ENCODE data around the gene POLA2.
"Not testable (repeated sequence)": the region's sequence is repeated elsewhere in the genome, so short reads cannot be mapped to it uniquely, and the experiment has no call there.

POLA2 gene

DNA sequence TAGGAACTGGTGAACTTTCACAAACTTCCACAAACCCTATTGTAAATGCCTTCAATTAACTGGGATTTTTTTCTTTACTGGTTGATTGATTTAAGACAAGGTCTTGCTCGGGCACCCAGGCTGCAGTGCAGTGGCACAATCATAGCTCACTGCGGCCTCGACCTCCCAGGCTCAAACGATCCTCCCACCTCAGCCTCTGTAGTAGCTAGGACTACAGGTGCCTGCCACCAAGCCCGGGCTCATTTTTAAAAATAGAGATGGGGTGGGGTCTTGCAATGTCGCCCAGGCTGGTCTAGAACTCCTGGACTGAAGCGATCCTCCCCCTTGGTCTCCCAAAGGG lies 35.7 kb upstream of the POLA2 start:
- ATAC-seq: peak; percentile 39
- Mint-ChIP-seq H3K4me3 (peak overlapping the region; percentile 82 to 86), H3K9me3 (no peaks in the 10 kb centered on the region), H3K27ac (no peak overlapping the region), H3K27me3 (peaks cover 32% of the 10 kb centered on the region), H3K4me1 (peaks cover 22% of the 10 kb centered on the region)
- DNase-seq: no peak

DNA sequence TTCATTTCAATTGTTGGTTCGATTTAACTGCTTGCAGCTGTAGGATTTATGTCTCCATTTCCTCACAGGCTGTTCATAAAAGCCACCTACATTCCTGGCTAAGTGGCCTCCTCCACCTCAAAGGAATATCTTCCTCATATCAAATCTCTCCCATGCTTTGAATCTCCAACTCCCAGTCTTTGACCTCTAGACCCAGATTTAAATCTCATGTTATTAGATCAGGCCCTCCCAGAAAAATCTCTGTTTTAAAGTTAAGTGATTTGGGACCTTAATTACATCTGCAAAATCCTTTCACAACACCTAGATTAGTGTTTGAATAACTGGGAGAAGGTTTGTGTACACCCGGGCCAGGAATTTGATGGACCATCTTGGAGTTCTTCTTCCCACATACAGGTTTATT lies 33.9 kb upstream of the POLA2 start:
- Mint-ChIP-seq H3K27ac (no peak overlapping the region), H3K4me1 (peaks cover 22% of the 10 kb centered on the region), H3K27me3 (peaks cover 32% of the 10 kb centered on the region), H3K9me3 (no peaks in the 10 kb centered on the region), H3K4me3 (no peak overlapping the region)
- DNase-seq: no peak
- ATAC-seq: no peak

DNA sequence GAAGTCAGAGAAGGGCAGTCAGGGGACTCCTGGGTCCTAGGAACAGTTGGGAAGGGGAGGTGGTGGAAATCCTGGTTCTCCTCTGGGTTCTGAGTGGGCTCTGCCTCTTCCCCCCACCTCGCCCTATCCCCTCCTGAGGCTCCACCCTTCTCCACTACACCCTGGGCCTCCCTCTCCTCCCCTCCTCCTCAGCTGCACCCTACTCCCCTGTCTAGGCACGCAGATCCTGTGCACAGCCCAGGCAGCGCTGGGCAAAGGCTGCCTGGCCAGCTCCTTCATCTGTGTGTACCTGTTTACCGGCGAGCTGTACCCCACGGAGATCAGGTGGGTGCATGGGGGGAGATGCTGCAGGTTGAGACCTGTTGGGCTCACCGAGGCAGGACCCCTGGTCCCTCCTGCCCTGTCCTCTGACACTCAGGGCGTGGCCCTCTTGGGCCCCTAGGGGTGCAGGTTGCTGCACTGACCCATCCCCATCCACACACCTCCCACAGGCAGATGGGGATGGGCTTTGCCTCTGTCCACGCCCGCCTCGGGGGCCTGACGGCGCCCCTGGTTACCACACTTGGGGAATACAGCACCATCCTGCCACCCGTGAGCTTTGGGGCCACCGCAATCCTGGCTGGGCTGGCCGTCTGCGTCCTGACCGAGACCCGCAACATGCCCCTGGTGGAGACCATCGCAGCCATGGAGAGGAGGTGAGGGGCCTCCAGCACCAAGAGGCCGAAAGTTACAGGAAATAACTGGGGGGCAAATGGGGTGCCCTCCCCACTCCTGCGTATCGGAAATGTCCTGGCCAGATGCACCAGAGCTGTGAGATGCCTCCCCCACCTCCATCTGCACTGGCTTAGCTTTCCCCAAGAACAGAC lies 25.3 kb upstream of the POLA2 start:
- Mint-ChIP-seq H3K27me3 (peaks cover 6% of the 10 kb centered on the region), H3K4me3 (no peak overlapping the region), H3K4me1 (no peaks in the 10 kb centered on the region), H3K9me3 (no peaks in the 10 kb centered on the region), H3K27ac (no peak overlapping the region)
- no peak for ATAC-seq
- no peak for DNase-seq

DNA sequence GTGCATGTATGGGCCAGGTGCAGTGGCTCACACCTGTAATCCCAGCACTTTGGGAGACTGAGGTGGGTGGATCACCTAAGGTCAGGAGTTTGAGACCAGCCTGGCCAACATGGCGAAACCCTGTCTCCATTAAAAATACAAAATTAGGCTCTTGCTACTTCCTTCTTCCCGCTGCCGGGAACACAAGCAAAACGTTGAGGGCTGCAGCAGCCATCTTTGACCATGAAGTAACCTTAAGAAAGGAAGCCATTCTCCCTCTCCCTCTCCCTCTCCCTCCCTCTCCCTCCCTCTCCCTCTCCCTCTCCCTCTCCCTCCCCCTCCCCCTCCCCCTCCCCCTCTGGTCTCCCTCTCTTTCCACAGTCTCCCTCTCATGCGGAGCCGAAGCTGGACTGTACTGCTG lies 23.5 kb upstream of the POLA2 start:
- H3K9me3 Mint-ChIP-seq: peaks cover 7 to 16% of the 10 kb centered on the region in 2 donors
- not testable (repeated sequence) for H3K4me3 Mint-ChIP-seq, H3K27ac Mint-ChIP-seq, H3K27me3 Mint-ChIP-seq, H3K4me1 Mint-ChIP-seq, ATAC-seq, DNase-seq

DNA sequence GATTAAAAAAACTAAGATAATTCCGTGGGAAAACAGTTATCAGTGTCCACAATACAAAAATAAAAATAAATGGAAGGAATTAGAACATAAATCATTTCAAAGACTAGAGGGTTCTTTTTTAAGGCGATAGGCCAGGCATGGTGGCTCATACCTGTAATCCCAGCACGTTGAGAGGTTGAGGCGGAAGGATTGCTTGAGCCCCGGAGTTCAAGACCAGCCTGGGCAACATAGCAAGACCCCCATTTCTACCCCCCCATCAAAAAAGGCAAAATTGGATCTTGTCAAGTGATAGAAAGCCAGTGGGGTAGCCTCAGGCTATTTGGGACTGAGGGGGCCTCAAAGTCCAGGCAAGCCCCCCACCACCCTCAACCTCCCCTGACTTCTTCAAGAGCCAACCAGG lies 20.6 kb upstream of the POLA2 start:
- DNase-seq (no peak), ATAC-seq (no peak)
- H3K4me3 Mint-ChIP-seq: no peak overlapping the region
- H3K4me1 Mint-ChIP-seq: no peaks in the 10 kb centered on the region
- peaks cover 6% of the 10 kb centered on the region for H3K27me3 Mint-ChIP-seq
- H3K9me3 Mint-ChIP-seq: peaks cover 7 to 16% of the 10 kb centered on the region in 2 donors
- no peak overlapping the region for H3K27ac Mint-ChIP-seq

DNA sequence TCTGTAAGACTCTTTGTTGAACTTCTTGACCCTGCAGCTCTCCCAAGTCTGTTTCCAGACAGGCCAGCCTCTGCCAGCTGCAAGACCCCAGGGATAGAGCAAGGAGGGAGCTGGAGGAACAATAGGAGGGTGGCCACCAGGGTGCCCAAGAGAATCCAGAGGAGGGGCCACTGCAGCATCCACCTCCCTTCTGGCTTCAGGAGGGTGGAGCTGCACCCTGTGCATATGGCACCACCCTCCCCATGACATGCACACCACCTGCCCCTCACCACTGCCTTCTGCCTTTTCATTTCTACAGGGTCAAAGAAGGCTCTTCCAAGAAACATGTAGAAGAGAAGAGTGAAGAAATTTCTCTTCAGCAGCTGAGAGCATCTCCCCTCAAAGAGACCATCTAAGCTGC lies 20.1 kb upstream of the POLA2 start:
- no peak for DNase-seq
- Mint-ChIP-seq H3K27me3 (peaks cover 3% of the 10 kb centered on the region), H3K27ac (no peak overlapping the region), H3K4me1 (no peaks in the 10 kb centered on the region), H3K4me3 (no peak overlapping the region), H3K9me3 (peaks cover 7 to 16% of the 10 kb centered on the region in 2 donors)
- no peak for ATAC-seq

DNA sequence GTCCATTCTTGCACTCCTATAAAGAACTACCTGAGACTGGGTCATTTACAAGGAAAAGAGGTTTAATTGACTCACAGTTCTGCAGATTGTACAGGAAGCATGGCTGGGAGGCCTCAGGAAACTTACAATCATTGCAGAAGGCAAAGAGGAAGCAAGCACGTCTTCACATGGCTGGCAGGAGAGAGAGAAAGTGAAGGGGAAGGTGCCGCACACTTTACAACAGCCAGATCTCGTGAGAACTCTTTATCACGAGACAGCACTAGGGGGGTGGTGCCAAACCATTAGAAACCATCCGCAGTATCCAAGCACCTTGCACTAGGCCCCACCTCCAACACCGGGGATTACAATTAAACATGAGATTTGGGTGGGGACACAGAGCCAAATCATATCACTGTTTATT lies 19.4 kb upstream of the POLA2 start:
- Mint-ChIP-seq H3K4me3 (no peak overlapping the region), H3K9me3 (peaks cover 7 to 16% of the 10 kb centered on the region in 2 donors), H3K4me1 (no peaks in the 10 kb centered on the region), H3K27me3 (no peaks in the 10 kb centered on the region), H3K27ac (no peak overlapping the region)
- DNase-seq: no peak
- ATAC-seq: no peak

DNA sequence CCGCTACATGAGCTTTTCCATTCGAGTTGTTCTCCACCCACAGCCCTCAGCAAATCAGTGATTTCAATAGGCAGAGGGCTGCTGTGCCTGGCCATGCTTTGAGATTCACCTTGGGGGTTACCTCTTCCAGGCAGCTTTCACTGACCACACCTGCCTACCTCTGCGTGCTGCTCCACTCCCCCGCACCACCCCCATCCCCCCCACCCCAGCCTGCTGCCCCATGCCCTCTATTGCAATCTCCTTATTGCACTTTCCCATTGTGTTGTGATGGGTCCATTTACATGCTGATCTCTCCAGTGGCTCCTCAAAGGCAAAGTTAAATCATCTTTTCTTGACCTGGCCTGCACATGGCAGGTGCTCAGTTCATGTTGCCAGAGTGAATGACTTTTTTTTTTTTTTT lies 18.0 kb upstream of the POLA2 start:
- no peaks in the 10 kb centered on the region for H3K4me1 Mint-ChIP-seq
- DNase-seq: no peak
- H3K27ac Mint-ChIP-seq: no peak overlapping the region
- H3K4me3 Mint-ChIP-seq: no peak overlapping the region
- no peaks in the 10 kb centered on the region for H3K27me3 Mint-ChIP-seq
- no peak for ATAC-seq
- H3K9me3 Mint-ChIP-seq: peaks cover 7 to 16% of the 10 kb centered on the region in 2 donors

DNA sequence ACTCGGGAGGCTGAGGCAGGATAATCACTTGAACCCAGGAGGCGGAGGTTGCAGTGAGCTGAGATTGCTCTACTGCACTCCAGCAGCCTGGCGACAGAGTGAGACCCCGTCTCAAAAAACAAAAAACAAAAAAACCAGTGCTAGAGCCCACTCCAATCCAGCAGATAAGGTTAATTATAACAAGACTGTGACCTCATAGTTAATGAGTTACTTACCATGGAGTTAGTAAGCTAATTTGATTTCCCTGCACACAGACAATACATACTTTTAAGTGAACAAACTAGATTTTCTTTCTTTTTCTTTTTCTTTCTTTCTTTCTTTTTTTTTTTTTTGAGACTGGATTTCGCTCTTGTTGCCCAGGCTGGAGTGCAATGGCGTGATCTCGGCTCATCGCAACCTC lies 16.7 kb upstream of the POLA2 start:
- not testable (repeated sequence) for H3K27ac Mint-ChIP-seq, H3K4me1 Mint-ChIP-seq, H3K4me3 Mint-ChIP-seq, DNase-seq, H3K27me3 Mint-ChIP-seq, ATAC-seq
- peaks cover 7 to 16% of the 10 kb centered on the region in 2 donors for H3K9me3 Mint-ChIP-seq

DNA sequence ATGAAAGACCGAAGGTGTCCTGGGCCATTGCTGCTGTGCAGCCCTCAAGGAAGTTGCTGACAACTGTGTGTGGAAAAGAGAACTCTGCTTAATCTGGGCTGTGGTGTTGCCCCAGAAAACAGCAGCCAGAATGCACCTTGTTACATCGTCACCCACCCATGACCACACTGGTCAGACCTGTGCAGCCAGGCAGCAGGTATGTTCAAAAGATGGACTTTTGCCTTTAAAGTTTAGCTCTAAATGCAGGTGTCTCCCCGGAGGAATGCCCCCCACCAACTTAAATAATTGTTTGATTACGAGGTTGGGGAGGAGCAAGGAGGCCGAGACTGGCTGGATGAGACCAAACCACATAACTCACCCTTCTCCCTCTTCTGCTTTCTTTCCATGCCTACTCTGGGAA lies 15.3 kb upstream of the POLA2 start:
- DNase-seq (no peak), ATAC-seq (no peak)
- H3K4me1 Mint-ChIP-seq: no peaks in the 10 kb centered on the region
- peaks cover 7 to 16% of the 10 kb centered on the region in 2 donors for H3K9me3 Mint-ChIP-seq
- no peaks in the 10 kb centered on the region for H3K27me3 Mint-ChIP-seq
- H3K4me3 Mint-ChIP-seq: no peak overlapping the region
- no peak overlapping the region for H3K27ac Mint-ChIP-seq

DNA sequence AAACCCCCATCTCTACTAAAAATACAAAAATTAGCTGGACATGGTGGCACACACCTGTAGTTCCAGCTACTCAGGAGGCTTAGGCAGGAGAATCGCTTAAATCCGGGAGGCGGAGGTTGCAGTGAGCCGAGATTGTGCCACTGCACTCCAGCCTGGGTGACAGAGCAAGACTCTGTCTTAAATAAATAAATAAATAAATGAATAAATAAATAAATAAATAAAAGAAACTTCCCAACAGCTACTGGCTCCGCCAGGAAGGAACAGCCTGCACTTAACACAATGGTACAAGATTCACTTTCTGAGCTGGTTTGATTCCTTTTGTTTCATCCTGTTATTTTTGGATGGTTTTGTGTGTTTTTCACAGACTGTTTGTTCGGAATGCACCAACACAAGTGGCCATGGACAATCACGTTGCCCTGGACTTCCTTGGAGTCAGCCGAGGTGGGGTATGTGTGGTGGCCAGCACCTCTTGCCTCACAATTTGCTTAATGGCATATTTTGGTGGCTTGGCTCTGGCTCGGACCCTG lies 13.5 kb upstream of the POLA2 start:
- ATAC-seq, H3K4me3 Mint-ChIP-seq, H3K9me3 Mint-ChIP-seq, H3K27ac Mint-ChIP-seq, DNase-seq, H3K4me1 Mint-ChIP-seq, H3K27me3 Mint-ChIP-seq: not testable (repeated sequence)

DNA sequence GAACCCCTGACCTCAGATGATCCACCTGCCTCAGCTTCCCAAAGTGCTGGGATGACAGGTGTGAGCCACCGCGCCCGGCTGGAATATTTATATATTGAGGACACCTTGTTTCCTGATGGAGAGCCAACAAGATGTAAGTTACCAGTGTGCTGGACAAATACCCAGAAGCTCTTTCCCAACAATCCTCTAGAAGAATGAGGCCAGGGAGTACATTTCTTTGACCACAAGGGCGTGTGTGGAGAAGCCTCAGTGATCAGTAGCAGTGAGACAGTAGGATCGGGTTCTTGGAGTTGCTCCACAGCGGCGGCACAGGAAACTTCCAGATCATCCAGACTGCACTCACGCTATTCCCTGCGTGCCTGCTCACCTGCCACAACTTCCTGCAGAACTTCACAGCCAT lies 10.3 kb upstream of the POLA2 start:
- no peak for DNase-seq
- Mint-ChIP-seq H3K9me3 (no peaks in the 10 kb centered on the region), H3K27me3 (peaks cover 8% of the 10 kb centered on the region), H3K4me1 (no peaks in the 10 kb centered on the region), H3K27ac (no peak overlapping the region), H3K4me3 (no peak overlapping the region)
- no peak for ATAC-seq

DNA sequence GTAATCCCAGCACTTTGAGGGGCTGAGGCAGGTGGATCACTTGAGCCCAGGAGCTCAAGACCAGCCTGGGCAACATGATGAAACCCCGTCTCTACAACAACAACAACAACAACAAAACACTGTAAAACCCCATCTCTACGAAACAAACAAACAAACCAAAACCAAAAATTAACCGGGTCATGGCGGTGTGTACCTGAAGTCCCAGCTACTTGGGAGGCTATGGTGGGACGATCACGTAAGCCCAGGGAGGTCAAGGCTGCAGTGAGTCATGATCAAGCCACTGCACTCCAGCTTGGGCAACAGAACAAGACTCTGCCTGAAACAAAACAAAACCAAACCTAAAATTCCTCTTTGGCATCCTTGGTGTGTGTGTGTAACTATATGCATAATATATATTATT lies 7.0 kb upstream of the POLA2 start:
- H3K9me3 Mint-ChIP-seq: no peaks in the 10 kb centered on the region
- H3K4me3 Mint-ChIP-seq: no peak overlapping the region
- no peak overlapping the region for H3K27ac Mint-ChIP-seq
- DNase-seq: no peak
- H3K4me1 Mint-ChIP-seq: peaks cover 7% of the 10 kb centered on the region
- no peak for ATAC-seq
- H3K27me3 Mint-ChIP-seq: peaks cover 8% of the 10 kb centered on the region

DNA sequence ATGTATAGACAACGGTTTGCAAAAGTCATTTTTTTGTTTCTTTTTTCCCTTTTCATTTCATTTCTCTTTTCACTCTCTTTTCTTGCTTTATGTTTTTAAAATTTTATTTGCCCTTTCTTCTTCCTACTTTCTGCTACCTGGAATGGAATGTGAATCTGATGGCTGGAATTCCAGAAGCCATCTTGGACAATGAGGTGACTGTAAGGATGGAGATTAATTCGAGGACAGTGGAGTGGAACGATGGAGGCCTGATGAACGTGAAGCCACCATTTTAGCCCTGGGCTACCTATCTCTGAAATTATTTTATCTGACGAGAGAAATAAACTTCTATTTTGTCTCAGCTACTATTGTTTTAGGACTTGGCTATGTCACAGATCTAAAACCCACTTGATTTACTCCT lies 2.8 kb upstream of the POLA2 start:
- DNase-seq: no peak
- no peak overlapping the region for H3K4me3 Mint-ChIP-seq
- H3K9me3 Mint-ChIP-seq: no peaks in the 10 kb centered on the region
- H3K27ac Mint-ChIP-seq: no peak overlapping the region
- H3K4me1 Mint-ChIP-seq: peaks cover 36% of the 10 kb centered on the region
- peaks cover 1% of the 10 kb centered on the region for H3K27me3 Mint-ChIP-seq
- no peak for ATAC-seq

DNA sequence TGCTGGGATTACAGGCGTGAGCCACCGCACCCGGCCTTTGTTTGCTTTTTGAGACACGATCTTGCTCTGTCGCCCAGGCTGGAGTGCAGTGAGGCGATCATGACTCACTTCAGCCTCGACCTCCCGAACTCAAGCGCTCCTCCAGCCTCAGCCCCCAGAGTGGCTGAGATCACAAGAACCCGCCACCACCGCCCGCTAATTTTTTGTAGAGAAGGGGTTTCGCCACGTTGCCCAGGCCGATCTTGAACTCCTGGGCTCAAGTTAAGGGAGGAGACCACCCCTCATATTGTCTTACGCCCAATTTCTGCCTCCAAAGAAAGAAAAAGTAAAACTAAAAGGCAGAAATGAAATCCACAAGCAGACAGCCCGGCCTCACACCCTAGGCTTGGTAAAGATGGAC lies 1.5 kb upstream of the POLA2 start:
- no peak for ATAC-seq
- H3K4me1 Mint-ChIP-seq: peaks cover 49% of the 10 kb centered on the region
- no peak overlapping the region for H3K4me3 Mint-ChIP-seq
- no peaks in the 10 kb centered on the region for H3K9me3 Mint-ChIP-seq
- no peak for DNase-seq
- H3K27ac Mint-ChIP-seq: no peak overlapping the region
- H3K27me3 Mint-ChIP-seq: no peaks in the 10 kb centered on the region

DNA sequence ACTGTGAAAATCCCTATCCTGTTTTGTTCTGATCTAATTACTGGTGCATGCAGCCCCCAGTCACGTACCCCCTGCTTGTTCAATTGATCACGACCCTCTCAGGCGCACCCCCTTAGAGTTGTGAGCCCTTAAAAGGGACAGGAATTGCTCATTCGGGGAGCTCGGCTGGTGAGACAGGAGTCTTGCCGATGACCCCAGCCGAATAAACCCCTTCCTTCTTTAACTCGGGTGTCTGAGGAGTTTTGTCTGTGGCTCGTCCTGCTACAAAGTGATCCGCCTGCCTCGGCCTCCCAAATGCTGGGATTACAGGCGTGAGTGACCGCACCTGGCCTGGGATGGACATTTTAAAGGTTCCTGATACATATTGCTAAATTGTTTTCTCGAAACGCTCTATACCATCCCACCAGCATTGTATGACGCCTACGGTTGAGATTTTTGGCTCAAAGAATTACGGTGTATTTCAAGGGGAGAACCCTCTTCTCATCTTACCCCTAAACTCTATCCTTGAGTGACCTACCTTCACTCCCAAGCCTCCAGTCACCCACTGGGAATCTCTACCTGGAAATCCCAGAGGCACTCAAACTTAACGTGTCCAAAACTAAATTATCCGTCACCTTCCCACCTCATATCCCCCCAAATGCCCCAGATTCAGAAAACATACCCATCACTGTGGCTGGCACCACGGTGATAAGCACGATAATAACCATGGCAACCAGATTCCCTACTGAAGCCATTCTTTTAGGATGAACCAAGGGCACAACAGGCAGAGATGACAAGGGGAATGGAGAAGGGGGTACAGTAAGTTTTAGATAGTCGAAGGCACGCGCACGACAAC lies 789 bp upstream of the POLA2 start:
- Mint-ChIP-seq H3K27ac (peak overlapping the region; percentile 55 to 95), H3K4me1 (peaks cover 56% of the 10 kb centered on the region), H3K27me3 (no peaks in the 10 kb centered on the region), H3K9me3 (no peaks in the 10 kb centered on the region), H3K4me3 (peak overlapping the region; percentile 74 to 82)
- no peak for DNase-seq
- no peak for ATAC-seq
